Activated T-cell treated with anti-CD3 and anti-CD28 coated beads, Interleukin-2, amount 50 U/mL, for 72 hours (primary cell): ENCODE measurements around the gene SPATS2. TPM values are rescaled to one million over a fixed set of nuclear protein-coding genes. Genes with fewer than 3 reads are reported as not detected.

ENCODE experiments used
- ATAC-seq, 2 donors: fragments of 150-1000 bp; cut with Tn5 transposase; replicated peaks in 1 of 2; 2 replicates each; pipeline ENCODE4 v1.10.0; 2021; ENCODE audit warnings: moderate library complexity in 2 of 2, mild to moderate bottlenecking in 1 of 2
- DNase-seq, 2 donors: peaks; one replicate each; pipeline ENCODE4 v3.0.0; 2021 to 2022; ENCODE audit warnings: mixed read lengths in 1 of 2
- H3K27ac Mint-ChIP-seq: one replicate; pipeline ENCODE4 v1.8.0; 2022; ENCODE audit warnings: mild to moderate bottlenecking, moderate library complexity, mixed read lengths
- H3K27me3 Mint-ChIP-seq: one replicate; pipeline ENCODE4 v1.8.0; 2022; ENCODE audit warnings: low read depth, mixed read lengths
- H3K36me3 Mint-ChIP-seq, 2 donors: one replicate each; pipeline ENCODE4 v1.8.0; 2022; ENCODE audit warnings: mixed read lengths in 2 of 2, mild to moderate bottlenecking in 1 of 2; ENCODE audit not compliant: insufficient read depth in 2 of 2
- H3K4me1 Mint-ChIP-seq: one replicate; pipeline ENCODE4 v1.8.0; 2022; ENCODE audit warnings: low read depth, mixed read lengths
- H3K4me3 Mint-ChIP-seq, 2 donors: one replicate each; pipeline ENCODE4 v1.8.0; 2022; ENCODE audit warnings: mild to moderate bottlenecking in 2 of 2, mixed read lengths in 2 of 2, moderate library complexity in 2 of 2
- H3K9me3 Mint-ChIP-seq, 2 donors: one replicate each; pipeline ENCODE4 v1.8.0; 2022; ENCODE audit warnings: mixed read lengths in 2 of 2
- total RNA-seq, 2 donors: library from RNA; stranded (reverse); gene quantifications; one replicate each; pipeline ENCODE4 v1.2.3, GENCODE V29; 2022

The SPATS2 gene
- total RNA-seq, 2 donors from 2014 or later, result 12.3 to 16.4 TPM

GRCh38 chr12:49562233-49562632 lies 195.0 kb downstream of the SPATS2 start:
- Mint-ChIP-seq H3K4me3 (no peak overlapping the region), H3K4me1 (peaks cover 23% of the 10 kb centered on the region), H3K27ac (no peak overlapping the region), H3K36me3 (peaks cover 3 to 6% of the 10 kb centered on the region in 2 donors), H3K9me3 (no peaks in the 10 kb centered on the region), H3K27me3 (no peaks in the 10 kb centered on the region)
- no peak for DNase-seq
- ATAC-seq, result no peak

GRCh38 chr12:49562831-49563230 lies 195.6 kb downstream of the SPATS2 start:
- ATAC-seq (no peak), DNase-seq (no peak)
- Mint-ChIP-seq H3K27me3 (no peaks in the 10 kb centered on the region), H3K27ac (no peak overlapping the region), H3K4me3 (no peak overlapping the region), H3K4me1 (peaks cover 29% of the 10 kb centered on the region), H3K9me3 (no peaks in the 10 kb centered on the region), H3K36me3 (peaks cover 3 to 6% of the 10 kb centered on the region in 2 donors)

DNA sequence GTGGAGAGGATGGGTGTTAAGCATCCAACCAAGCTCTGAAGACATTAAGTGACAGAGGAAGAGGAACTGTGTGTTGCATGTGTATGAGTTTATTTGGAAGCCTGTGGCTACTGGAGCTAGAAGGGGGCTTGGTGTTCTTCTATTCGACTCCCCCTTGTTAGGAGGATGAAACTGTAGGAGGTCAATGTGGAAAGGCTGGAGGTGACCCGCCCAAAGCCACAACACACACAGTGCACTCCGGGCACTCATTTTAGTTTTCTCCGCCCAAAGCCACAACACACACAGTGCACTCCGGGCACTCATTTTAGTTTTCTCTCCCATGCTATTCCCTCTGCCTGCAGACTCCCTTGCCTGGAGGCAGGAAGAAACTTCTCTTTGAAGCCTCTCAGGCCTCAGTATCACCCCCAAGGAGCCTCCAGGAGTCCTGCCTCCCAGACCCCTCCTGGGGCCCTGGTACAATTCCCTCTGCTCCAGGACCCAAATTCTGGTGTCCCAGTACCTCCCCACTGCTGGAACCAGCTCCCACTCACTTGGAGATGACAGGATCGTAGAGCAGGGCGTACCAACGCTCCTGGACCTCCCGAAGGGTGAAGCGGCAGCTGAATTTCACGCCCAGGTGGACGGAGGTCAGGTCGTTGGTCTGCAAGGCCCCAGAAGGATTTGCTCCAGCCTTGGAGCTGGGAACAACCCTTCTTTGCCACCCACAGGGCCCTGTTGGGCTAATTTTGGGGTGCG lies 196.9 kb downstream of the SPATS2 start:
- Mint-ChIP-seq H3K4me1 (peaks cover 38% of the 10 kb centered on the region), H3K27me3 (no peaks in the 10 kb centered on the region), H3K9me3 (no peaks in the 10 kb centered on the region), H3K4me3 (no peak overlapping the region), H3K36me3 (peaks cover 6 to 8% of the 10 kb centered on the region in 2 donors), H3K27ac (no peak overlapping the region)
- ATAC-seq (no peak), DNase-seq (no peak)

- Mint-ChIP-seq H3K9me3 (no peaks in the 10 kb centered on the region), H3K4me3 (no peak overlapping the region), H3K4me1 (peaks cover 38% of the 10 kb centered on the region), H3K36me3 (peaks cover 6 to 8% of the 10 kb centered on the region in 2 donors), H3K27ac (no peak overlapping the region), H3K27me3 (no peaks in the 10 kb centered on the region)
- ATAC-seq (no peak), DNase-seq (no peak)
Observed at GRCh38 chr12:49564686-49565405, 197.6 kb downstream of the SPATS2 start.

DNA sequence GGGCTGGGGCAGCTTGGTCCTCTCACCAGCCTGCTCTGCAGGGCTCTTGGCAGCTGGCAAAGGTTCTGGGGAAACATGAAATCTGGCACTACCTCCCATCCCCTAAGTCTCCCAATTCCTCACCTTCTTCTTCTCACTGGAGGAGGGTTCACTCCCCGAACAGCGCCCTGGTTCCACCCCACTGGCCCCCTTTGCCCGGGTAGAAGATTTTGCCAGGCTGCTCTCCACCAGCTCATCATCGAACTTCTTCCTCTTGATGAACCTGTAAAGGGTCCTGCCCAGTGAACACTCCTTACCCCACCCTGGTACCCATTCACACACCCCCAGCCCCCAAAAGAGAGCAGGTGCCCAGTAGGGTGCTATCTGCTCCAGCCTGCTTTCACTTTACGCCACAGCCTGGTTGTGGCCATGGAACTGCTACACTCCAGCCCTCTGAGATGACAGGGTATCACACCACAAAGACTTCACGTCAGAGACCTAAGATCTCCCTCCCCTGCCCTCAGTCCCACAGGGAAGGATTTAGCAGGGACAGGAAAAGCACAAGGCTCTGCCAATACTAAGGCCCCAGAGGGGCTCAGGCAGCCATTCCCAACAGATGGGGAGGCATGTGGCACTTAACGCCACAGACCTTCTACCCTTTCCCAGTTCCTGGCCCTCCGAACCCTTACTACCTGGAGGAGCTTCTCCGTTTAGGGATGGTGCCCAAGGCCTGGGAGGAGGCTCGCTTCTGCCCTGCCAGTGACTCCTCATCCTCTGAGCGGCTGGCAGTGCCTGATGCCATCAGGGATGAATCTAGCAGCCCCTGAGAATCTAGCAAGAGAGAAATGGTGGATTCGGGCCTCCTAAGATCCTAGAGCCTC lies 198.4 kb downstream of the SPATS2 start:
- DNase-seq, result no peak
- no peaks in the 10 kb centered on the region for H3K27me3 Mint-ChIP-seq
- no peaks in the 10 kb centered on the region for H3K9me3 Mint-ChIP-seq
- H3K4me3 Mint-ChIP-seq, result no peak overlapping the region
- H3K27ac Mint-ChIP-seq, result no peak overlapping the region
- peaks cover 44% of the 10 kb centered on the region for H3K4me1 Mint-ChIP-seq
- H3K36me3 Mint-ChIP-seq, result peaks cover 6 to 8% of the 10 kb centered on the region in 2 donors
- no peak for ATAC-seq

- DNase-seq (no peak), ATAC-seq (no peak)
- H3K27ac Mint-ChIP-seq, result no peak overlapping the region
- H3K9me3 Mint-ChIP-seq, result no peaks in the 10 kb centered on the region
- H3K27me3 Mint-ChIP-seq, result no peaks in the 10 kb centered on the region
- H3K36me3 Mint-ChIP-seq, result peaks cover 6 to 8% of the 10 kb centered on the region in 2 donors
- no peak overlapping the region for H3K4me3 Mint-ChIP-seq
- peaks cover 52% of the 10 kb centered on the region for H3K4me1 Mint-ChIP-seq
Observed at GRCh38 chr12:49566361-49566760, 199.1 kb downstream of the SPATS2 start.

GRCh38 chr12:49567302-49567610 lies 200.0 kb downstream of the SPATS2 start:
- H3K27me3 Mint-ChIP-seq, result no peaks in the 10 kb centered on the region
- DNase-seq (no peak), ATAC-seq (peak; percentile 14 to 18)
- peaks cover 58% of the 10 kb centered on the region for H3K4me1 Mint-ChIP-seq
- peaks cover 6 to 7% of the 10 kb centered on the region in 2 donors for H3K36me3 Mint-ChIP-seq
- H3K4me3 Mint-ChIP-seq, result peak overlapping the region; percentile 99
- H3K27ac Mint-ChIP-seq, result peak overlapping the region; percentile 98
- no peaks in the 10 kb centered on the region for H3K9me3 Mint-ChIP-seq

GRCh38 chr12:49567611-49568441 lies 200.6 kb downstream of the SPATS2 start, which contains the start of gene MCRS1:
Gene MCRS1 (minus strand): TSS chr12:49568142. CDS start chr12:49566731, 1,411 bp downstream.
- Mint-ChIP-seq H3K36me3 (peaks cover 5 to 6% of the 10 kb centered on the region in 2 donors), H3K9me3 (no peaks in the 10 kb centered on the region), H3K27me3 (no peaks in the 10 kb centered on the region), H3K4me3 (peak within 1 kb of the TSS; percentile 99), H3K27ac (peak within 1 kb of the TSS; percentile 98), H3K4me1 (peaks cover 58% of the 10 kb centered on the region)
- peak; percentile 93 to 94 for ATAC-seq
- peak; percentile 88 to 92 for DNase-seq

- ATAC-seq (peak; percentile 33 to 36), DNase-seq (no peak)
- H3K4me1 Mint-ChIP-seq, result peaks cover 58% of the 10 kb centered on the region
- peak overlapping the region; percentile 99 for H3K4me3 Mint-ChIP-seq
- no peaks in the 10 kb centered on the region for H3K9me3 Mint-ChIP-seq
- H3K27me3 Mint-ChIP-seq, result no peaks in the 10 kb centered on the region
- H3K27ac Mint-ChIP-seq, result peak overlapping the region; percentile 98
- peaks cover 5 to 6% of the 10 kb centered on the region in 2 donors for H3K36me3 Mint-ChIP-seq
Observed at GRCh38 chr12:49568442-49569162, 201.3 kb downstream of the SPATS2 start.
